ENCODE results near the gene SNAP25.

SNAP25 gene

DNA sequence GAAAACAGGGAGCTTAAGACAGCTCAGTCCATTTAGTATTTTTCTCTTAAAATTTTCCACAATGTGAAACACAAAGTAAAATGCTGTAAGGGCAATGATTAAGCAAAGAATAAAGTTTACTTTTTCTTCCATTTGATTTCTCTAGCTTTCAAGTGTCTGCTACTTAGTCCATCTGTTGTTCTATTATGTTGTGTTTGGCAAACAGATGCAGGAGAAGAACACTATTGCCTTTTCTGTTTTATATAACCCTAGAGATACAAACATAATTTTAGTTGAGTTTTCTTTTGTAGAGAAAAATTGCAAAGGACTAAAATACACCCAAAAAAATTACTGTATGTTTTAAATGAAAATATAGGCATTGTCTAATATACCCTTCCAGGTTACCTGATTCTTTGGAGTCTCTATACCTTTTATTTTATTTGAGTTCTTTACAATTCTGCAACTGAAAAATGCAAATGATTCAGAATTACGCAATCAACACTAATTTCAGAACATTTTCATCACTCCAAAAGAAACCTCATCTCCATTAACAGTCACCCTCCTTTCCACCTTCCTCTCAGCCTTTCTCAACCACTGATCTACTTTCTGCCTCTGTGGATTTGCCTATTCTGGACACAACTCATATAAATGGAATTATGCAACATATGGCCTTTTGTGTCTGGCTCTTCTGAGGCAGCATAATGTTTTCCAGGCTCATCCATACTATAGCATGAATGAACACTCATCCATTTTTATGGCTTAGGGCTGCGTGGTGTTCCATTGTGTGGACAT is 118.5 kb downstream of the SNAP25 start:
- DNase-seq = peak; percentile 67

DNA sequence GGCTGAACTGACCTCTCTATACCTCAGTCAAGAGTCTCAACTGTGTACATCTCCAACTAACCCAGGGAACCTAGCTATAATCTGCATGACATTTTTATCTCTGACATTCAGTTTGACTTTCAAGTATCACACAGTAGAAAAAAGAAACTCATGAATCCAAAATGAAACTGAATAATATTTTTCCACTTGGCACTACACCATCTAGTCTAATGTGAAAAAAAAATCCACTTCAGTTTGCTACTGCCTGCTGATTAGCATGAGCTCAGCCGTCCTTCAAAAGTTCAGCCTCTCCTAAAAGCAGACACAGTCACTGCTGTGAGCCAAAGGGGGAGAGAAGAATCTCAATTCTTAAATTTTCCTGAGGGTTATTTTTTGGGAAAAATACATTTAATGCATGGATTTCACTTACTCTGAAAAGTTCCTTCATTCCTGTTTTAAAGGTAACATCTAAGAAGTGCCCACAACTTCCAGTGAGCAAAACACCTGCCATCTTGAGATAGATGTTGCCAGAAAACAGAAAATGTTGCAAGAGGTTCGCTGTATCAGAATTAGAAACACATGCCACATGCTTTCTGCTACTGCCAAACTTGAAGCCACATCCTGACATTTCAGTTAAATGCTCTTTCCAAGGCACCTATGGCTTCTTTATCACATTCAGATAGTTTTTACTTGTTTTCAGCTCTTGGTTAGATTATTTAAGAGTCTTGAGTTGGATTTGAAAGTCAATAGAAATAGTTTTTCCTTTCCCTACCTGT is 120.0 kb downstream of the SNAP25 start:
- no peak for DNase-seq

DNA sequence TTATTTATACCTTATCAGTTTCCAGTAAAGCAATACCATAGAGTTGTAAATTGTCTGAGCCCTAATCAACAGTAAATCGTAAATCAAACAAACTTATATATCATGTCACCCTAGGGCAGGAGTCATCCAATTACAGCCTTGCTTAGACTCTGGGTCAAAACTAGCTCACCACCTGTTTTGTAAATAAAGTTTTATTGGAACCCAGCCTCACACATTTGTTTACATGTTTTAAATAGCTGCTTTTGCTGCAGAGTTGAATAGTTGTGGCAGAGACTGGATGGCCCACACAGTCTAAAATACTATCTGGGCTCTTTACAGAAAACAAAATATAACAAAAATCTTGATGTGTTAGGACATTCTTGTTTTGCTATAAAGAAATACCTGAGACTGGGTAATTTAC is 121.0 kb downstream of the SNAP25 start:
- no peak for DNase-seq

DNA sequence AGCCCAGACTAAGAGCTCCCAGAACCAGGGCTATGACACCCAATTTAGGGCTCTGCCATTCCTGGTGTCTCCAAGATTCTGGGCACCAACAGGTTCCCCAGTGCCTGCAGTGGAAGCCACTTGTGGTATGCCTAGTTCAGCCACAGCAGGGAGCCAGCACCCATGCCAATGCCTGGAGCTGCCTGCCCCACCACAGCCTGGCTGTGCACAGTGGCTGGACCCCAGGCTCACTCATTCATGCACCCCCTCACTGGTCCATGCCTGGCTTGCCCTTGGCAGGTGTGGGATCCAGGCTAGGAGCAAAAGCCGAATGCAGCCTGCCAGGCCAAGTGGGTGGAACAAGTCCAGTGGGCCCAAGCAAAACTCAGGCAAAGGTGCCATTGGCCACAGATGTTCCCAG is 123.5 kb downstream of the SNAP25 start:
- no peak for DNase-seq

DNA sequence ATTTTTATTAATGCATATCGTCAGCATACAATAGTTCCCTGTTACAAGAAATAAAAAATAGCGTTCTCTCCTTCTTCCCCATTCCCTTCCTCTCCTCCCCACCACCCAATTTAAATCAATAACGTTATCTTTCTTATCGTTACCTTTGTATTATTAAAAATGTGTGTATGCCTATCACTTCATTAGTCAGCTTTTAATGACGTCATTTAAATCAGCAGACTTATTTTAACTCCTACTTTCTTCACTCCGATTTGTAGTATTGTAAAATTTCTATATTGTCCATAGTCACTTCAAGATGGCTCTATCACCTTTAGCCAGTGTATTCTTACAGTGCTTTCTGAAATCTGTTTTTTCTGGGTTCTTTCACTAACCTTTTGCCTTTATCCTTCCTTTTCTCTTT is 126.3 kb downstream of the SNAP25 start:
- no peak for DNase-seq

DNA sequence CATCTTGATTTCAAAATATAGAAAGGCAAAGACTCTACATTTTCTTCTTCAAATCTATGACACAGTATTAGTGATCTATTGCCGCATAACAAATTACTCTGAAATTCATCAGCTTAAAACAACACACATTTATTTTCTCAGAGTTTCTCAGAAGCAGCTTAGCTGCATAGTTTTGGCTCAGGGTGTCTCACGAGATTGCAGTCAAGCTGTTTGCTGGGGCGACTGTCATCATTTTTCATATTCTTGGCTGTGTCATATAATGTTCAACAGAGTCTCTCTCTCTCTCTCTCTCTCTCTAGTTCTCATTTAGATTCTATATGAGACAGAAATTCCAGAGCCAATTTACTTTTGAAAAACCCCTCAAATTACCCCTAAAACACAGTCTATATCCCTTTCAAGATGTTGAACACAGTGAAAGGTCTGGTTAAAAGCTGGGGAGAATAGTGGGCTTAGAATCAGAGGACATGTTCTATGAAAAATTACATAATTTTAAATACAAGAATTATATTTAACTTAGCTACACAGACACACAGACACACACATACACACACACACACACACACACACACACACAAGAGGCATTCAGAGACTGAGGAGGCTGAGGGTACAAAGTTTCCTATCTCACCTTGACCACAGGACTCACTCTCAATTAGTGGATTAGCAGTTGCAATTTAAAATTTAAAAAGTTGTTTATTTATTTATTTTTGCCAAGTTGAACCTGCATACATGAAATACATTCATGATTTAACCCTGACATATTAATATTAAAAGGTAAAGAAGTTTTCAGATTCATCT is 128.7 kb downstream of the SNAP25 start:
- peak; percentile 46 for DNase-seq

DNA sequence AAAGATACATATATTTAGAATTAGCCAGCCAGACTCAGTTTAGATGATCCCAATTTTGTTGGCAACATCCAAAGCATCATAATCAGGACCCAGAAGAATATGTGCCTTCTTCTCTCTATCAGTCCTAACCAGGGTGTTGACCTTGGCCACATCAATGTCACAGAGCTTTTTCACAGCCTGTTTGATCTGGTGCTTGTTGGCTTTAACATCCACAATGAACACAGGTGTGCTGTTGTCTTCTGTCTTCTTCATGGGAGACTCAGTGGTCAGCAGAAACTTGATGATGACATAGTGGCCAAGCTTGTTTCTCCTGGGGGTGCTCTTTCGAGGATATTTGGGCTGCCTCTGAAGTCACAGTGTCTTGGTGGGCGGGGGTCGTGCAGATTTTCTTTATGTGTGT is 130.5 kb downstream of the SNAP25 start:
- no peak for DNase-seq

DNA sequence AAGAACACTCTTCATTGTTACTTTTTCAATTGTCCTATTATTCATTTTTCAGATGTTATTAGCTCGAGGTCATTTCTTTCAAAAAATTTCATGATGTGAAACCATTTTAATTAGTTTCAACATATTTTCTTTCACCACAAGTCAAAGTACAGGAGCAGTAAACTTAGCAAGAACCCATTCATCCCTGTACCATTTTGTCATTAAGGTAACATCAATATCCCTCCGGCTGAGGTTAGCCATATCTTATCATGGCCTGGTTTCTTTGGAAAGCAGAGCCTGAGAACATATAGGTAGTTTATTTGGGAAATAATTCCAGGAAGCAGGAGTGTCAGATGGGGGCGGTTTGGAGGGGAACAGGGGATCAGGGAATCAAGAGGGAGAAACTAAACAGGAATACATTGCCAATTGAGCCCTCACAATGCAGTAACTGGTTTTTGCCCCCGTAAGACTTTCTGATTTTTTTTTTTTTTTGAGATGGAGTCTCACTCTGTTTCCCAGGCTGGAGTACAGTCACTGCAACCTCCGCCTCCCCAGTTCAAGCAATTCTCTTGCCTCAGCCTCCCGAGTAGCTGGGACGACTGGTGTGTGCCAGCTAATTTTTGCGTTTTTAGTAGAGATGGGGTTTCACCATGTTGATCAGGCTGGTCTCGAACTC is 131.7 kb downstream of the SNAP25 start:
- DNase-seq = no peak

DNA sequence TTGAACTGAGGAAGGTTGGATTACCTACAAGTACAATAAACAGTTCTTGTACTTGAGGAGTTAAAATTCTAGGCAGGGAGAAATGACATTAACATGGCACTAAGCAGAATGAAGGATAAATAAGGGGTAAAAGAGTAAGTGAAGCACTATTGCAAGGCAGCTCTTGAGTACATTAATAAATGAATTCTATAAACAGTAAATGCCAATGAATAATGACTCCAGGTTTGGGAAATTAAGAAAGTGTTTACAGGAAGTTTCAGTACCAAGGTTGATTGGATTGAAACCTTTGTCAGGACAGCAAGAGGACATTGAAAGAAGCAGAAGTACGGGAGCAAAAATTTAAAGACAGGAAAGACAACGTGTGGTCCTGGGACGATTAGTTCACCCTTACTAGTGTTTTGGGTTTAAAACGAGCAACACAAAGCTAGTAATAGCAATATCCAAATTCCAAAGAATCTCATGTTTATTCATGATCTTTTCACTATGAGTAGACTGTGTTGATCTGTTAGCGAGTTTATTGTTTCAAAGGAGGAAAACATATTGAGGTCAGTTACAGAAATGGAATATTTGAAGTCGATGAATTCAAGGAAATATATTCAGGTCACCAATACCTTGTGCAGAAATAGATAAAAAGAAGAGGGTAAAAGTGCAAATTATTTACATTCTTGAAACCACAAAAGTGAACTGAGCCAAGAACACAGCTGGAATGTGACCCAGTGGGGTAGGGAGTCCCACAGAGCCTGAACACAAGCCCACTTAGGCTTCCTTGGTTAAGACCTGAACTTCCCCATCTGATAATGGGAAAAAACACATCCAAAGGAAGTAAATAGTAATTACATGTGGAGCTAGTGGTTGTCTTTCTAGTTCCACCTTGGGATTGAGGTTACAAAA is 134.5 kb downstream of the SNAP25 start:
- peak; percentile 41 for DNase-seq

DNA sequence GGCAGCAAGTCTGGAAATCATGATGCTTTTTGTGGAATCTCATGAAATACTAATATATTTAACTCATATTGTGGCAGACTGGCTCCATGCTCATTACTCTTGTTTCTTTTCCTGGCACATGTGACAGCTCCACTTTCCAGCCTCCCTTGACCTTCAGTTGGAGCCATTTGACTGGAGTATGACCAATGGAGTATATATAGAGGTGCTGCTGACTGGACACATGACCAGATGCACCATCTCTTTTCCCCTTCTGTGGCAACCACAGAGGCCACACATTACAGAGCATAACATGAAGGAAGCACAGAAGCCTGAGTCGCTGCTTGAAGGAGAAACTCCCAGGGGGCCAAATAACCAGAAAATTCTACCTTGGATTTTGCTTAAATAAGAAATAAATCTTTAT is 138.0 kb downstream of the SNAP25 start:
- DNase-seq = no peak
